IPS-NIHi7 (cell line): ENCODE measurements around the gene HSD17B11.
"Not testable (repeated sequence)": the region's sequence is repeated elsewhere in the genome, so short reads cannot be mapped to it uniquely, and the experiment has no call there.

Source experiments
- DNase-seq: peaks from one replicate; pipeline ENCODE4 v3.0.0; 2012; ENCODE audit warnings: mixed read lengths; ENCODE audit errors: extremely low spot score

HSD17B11 gene

GRCh38 chr4:87405211-87405820 is 14.3 kb upstream of the HSD17B11 start:
- DNase-seq, result no peak

GRCh38 chr4:87403732-87404131 is 12.7 kb upstream of the HSD17B11 start:
- not testable (repeated sequence) for DNase-seq

- no peak for DNase-seq
Observed at GRCh38 chr4:87399954-87400353, 9.0 kb upstream of the HSD17B11 start.

- DNase-seq, result peak; percentile 19
Observed at GRCh38 chr4:87399148-87399547, 8.2 kb upstream of the HSD17B11 start.

DNA sequence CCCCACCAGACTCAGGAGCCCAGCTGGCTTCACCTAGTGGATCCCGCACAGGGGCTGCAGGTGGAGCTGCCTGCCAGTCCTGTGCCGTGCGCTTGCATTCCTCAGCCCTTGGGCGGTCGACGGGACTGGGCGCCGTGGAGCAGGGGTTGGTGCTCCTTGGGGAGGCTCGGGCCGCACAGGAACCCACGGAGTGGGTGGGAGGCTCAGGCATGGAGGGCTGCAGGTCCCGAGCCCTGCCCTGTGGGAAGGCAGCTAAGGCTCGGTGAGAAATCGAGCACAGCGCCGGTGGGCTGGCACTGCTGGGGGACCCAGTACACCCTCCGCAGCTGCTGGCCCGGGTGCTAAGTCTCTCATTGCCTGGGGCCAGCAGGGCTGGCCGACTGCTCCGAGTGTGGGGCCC is 4.9 kb upstream of the HSD17B11 start:
- DNase-seq, result not testable (repeated sequence)

- not testable (repeated sequence) for DNase-seq
Observed at GRCh38 chr4:87395073-87395472, 4.1 kb upstream of the HSD17B11 start.

GRCh38 chr4:87392183-87392582 is 1.2 kb upstream of the HSD17B11 start:
- DNase-seq, result no peak

- no peak for DNase-seq
Observed at GRCh38 chr4:87391576-87392054, 627 bp upstream of the HSD17B11 start.

- no peak for DNase-seq
Observed at GRCh38 chr4:87390551-87390890, 467 bp downstream of the HSD17B11 start.

DNA sequence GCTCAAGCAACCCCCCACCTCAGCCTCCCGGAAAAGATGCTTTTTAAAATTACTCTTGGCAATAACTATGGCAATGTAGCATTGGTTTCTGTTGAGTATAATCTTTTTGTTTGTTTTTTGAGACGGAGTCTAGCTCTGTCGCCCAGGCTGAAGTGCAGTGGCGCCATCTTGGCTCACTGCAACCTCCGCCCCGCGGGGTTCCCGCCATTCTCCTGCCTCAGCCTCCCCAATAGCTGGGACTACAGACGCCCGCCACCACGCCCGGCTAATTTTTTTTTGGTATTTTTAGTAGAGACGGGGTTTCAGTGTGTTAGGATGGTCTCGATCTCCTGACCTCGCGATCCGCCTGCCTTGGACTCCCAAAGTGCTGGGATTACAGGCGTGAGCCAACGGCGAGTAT is 933 bp downstream of the HSD17B11 start:
- not testable (repeated sequence) for DNase-seq

GRCh38 chr4:87388901-87389300 is 2.1 kb downstream of the HSD17B11 start:
- no peak for DNase-seq

DNA sequence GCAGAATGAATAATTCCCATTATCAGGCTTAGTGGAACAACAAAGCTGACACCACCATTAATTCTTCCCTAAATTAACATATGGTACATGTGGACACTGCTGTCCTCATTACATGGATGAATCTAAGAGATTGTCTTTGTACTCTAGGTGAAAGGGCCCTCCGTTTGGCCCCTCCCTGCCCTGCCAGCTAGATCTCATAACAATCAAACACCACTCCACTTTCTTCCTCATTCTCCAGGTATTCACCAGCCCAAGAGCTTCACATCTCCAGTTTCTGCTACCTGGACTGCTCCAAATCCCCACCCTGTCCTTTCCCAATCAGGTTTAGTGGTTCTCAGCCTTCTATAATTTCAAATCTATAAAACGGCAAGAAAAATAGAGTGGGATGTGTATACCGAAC is 3.8 kb downstream of the HSD17B11 start:
- no peak for DNase-seq

GRCh38 chr4:87384466-87385132 is 6.4 kb downstream of the HSD17B11 start:
- not testable (repeated sequence) for DNase-seq

- DNase-seq, result no peak
Observed at GRCh38 chr4:87382931-87383330, 8.1 kb downstream of the HSD17B11 start.

- DNase-seq, result no peak
Observed at GRCh38 chr4:87382116-87382515, 8.9 kb downstream of the HSD17B11 start.

DNA sequence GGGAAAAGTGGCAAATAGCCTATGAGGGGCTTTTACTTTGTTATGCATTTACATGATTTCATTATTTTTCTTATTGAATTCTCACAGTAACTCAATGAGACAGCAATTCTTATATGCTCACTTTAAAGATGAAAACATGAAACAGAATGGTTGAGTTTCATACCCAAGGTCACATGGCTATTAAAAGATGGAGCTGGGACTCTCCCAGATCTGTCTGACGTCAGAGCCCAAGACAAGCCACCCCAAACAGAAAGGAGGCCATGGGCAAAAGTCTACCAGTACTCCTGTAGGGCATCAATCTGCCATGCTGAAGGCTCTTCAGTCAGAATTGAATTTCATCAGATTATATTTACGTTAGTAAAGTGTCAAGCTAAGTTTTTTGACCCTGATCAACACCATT is 13.2 kb downstream of the HSD17B11 start:
- DNase-seq, result no peak

DNA sequence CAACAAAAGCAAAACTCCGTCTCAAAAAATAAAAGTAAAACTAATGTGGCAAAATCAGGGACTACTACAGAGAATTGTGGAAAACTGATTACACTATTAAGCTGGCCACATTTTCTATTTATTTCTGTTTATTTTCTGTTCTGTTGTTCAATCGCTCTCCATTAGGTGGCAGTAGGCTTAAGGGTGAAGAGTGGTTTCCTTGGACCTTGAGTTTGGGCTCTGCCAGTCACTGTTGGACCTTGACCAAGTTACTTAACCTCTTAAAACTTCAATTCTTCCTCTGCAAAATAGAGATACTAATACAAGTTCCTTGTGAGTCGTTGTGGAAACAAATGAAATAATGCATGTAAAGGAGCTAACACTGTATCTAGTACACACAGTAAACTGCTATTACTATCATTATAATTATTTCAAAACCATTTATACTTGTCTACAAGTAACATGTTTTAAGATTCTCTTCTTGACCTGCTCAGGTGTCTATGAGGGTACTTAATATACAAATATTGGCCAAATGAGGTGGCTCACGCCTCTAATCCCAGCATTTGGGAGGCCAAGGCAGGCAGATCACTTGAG is 15.2 kb downstream of the HSD17B11 start:
- DNase-seq, result peak; percentile 52

DNA sequence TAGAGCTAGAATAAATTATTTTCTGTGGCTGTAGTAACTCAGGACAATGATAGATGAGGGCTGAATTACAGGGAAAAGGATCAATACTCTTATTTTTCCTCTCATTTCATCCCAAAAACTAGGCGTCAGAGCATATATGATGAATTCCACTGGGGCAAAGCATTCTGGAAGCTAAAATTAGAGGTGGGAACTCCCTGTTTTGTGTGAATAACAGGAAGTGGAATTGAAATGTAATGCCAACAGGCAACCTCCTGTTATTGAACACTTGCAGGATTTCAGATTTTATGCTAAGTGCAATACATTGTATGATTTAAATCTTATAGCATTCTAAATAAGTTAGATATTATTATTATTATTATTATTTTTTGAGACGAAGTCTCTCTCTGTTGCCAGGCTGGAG is 20.9 kb downstream of the HSD17B11 start:
- no peak for DNase-seq

DNA sequence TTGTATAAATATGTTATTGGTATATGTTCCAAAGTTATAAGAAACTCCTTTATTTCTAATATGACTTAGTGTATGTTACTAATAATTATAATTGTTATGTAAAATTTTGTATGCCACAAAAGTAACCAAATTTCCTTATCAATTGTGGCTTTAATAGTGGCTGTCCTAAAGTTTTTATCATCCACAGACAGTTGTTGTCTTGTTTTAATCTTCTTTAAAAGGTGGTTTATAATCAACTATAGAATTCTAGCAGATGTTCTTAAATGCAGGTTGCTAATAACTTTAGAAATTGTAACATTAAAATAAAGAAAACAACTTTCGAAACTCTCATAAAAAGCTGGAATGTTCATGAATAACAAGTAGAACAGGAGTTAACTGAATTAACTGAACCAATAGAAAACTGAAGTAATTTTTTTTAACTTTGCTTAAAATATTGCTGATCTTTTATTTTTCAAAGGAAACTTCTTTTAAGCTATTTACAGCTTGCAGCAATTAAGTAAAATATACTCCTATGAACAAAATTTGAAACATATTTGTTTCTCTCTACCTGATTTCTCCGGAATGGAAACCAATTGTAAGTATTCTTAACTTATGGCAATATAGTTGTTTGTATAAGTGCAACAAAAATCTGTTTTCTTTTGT is 24.3 kb downstream of the HSD17B11 start:
- no peak for DNase-seq

GRCh38 chr4:87365348-87365747 is 25.6 kb downstream of the HSD17B11 start:
- DNase-seq, result no peak

GRCh38 chr4:87363552-87363951 is 27.4 kb downstream of the HSD17B11 start:
- DNase-seq, result no peak

DNA sequence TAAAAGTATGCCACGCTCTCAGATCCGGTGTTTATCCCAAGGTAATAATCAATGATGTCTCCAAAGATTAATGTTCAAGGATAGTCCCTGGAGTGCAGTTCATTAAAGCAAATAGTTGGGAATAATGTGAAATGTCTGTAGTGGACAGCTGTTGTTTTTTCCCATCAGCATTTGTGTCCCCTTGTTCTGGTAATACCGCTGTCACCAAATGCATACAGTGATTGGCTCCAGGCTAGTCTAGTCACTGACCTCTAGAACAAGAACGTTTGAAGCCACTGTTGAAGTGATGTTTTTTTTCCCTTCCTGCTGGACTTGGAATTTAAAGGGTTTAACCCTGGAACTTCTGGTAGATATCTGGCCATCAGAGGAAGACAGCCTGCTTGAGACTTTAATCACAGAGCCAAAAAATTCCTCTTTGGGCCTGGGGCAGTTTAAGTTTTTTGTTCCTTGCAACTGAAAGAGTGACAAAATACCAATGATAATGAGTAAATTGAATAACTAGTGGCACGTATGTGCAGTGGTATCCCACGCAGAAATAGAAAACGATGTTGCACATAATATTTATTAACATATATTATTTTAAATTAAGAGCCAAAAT is 30.6 kb downstream of the HSD17B11 start:
- DNase-seq, result no peak
